MM.1S (cell line): Measurements from ENCODE around the gene CLMP.

Experiments used
- DNase-seq: peaks from one replicate; pipeline ENCODE4 v3.0.0-alpha.2; 2015
- H2AFZ ChIP-seq: fragments of 300-600 bp; sonication (generic); 2 replicates; pipeline ENCODE4 v1.6.0; 2016; ENCODE audit warnings: antibody characterized with exemption, low read length
- H3F3A ChIP-seq: fragments of 300-600 bp; sonication (generic); 2 replicates; pipeline ENCODE4 v1.6.1; 2016; ENCODE audit warnings: mild to moderate bottlenecking, antibody characterized with exemption, low read length, moderate library complexity, mixed read lengths; ENCODE audit not compliant: insufficient read depth
- H3K27ac ChIP-seq: fragments of 300-600 bp; sonication (generic); 2 replicates; pipeline ENCODE4 v1.5.1; 2016; ENCODE audit warnings: mild to moderate bottlenecking, low read length
- H3K27me3 ChIP-seq: fragments of 300-600 bp; sonication (generic); replicated peaks from 2 replicates; pipeline ENCODE4 v1.6.0; 2016; ENCODE audit warnings: low read length; ENCODE audit not compliant: insufficient read depth
- H3K36me3 ChIP-seq: fragments of 300-600 bp; sonication (generic); replicated peaks from 2 replicates; pipeline ENCODE4 v1.6.1; 2016; ENCODE audit warnings: mild to moderate bottlenecking, low read length, mixed read lengths; ENCODE audit not compliant: insufficient read depth
- H3K4me1 ChIP-seq: fragments of 300-600 bp; sonication (generic); 2 replicates; pipeline ENCODE4 v1.6.1; 2016; ENCODE audit warnings: low read length, mixed read lengths
- H3K4me2 ChIP-seq: fragments of 300-600 bp; sonication (generic); 2 replicates; pipeline ENCODE4 v1.6.0; 2016; ENCODE audit warnings: low read depth, low read length
- H3K4me3 ChIP-seq: fragments of 300-600 bp; sonication (generic); 2 replicates; pipeline ENCODE4 v1.5.1; 2016; ENCODE audit warnings: low read length, mixed read lengths
- H3K79me2 ChIP-seq: fragments of 300-600 bp; sonication (generic); 2 replicates; pipeline ENCODE4 v1.6.1; 2016; ENCODE audit warnings: mixed run types, low read length, mixed read lengths
- H3K9ac ChIP-seq: fragments of 300-600 bp; sonication (generic); 2 replicates; pipeline ENCODE4 v1.6.1; 2016; ENCODE audit warnings: low read length, mixed read lengths
- H3K9me2 ChIP-seq: fragments of 300-600 bp; sonication (generic); replicated peaks from 2 replicates; pipeline ENCODE4 v1.6.1; 2016; ENCODE audit warnings: mild to moderate bottlenecking, low read length, mixed read lengths; ENCODE audit not compliant: insufficient read depth
- H3K9me3 ChIP-seq: fragments of 300-600 bp; sonication (generic); replicated peaks from 2 replicates; pipeline ENCODE4 v1.6.1; 2016; ENCODE audit warnings: mild to moderate bottlenecking, low read length, mixed read lengths; ENCODE audit not compliant: insufficient read depth
- H4K20me1 ChIP-seq: fragments of 300-600 bp; sonication (generic); 2 replicates; pipeline ENCODE4 v1.6.1; 2016; ENCODE audit warnings: mild to moderate bottlenecking, low read length, moderate library complexity, mixed read lengths; ENCODE audit not compliant: insufficient read depth
- EZH2 ChIP-seq: fragments of 300-600 bp; sonication (generic); optimal IDR thresholded peaks from 2 replicates; pipeline ENCODE3; 2017; ENCODE audit warnings: low read depth, mild to moderate bottlenecking, antibody characterized with exemption, low read length, mixed read lengths
- EZH2phosphoT487 ChIP-seq: fragments of 300-600 bp; sonication (generic); IDR thresholded peaks from 2 replicates; pipeline ENCODE4 v1.6.1; 2018; ENCODE audit warnings: antibody characterized with exemption, low read length
- TF ChIP-seq, protein P1 (sequence below): fragments of 300-600 bp; sonication (generic); IDR thresholded peaks from 2 replicates; pipeline ENCODE4 v1.5.1; 2016; ENCODE audit warnings: antibody characterized with exemption, low read length, mixed read lengths

Gene CLMP

DNA sequence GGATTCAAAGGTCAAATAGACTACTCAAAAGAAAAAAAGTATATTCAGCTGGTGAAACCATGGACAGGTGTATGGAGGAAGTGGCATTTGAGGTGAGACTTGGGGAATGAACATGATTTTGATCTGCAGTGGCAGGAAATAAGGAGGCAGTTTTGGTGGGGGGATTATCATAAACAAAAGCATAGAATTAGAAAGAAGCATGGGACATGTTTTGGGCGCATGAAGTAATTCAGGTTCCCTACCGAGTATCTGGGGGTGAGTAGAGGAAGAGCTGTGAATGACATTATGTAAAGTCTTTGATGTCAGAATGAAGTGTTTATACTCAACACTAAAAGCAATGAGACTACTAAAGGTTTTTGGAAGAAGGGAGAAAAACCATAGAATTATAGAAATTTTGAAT, 3.1 kb downstream of the CLMP start:
- H3K4me1 ChIP-seq: no peaks in the 10 kb centered on the region
- H3K27me3 ChIP-seq: peaks cover 28% of the 10 kb centered on the region
- no peak for DNase-seq
- no peaks in the 10 kb centered on the region for H3K9me2 ChIP-seq
- no peaks in the 10 kb centered on the region for H3K36me3 ChIP-seq
- H4K20me1 ChIP-seq: no peaks in the 10 kb centered on the region
- no peak overlapping the region for H3K27ac ChIP-seq
- no peak overlapping the region for H3K4me2 ChIP-seq
- no peaks in the 10 kb centered on the region for H3K79me2 ChIP-seq
- H3K9ac ChIP-seq: no peak overlapping the region
- TF ChIP-seq EZH2phosphoT487 (no peak), EZH2 (no peak)
- no peak overlapping the region for H2AFZ ChIP-seq
- no peaks in the 10 kb centered on the region for H3K9me3 ChIP-seq
- no peaks in the 10 kb centered on the region for H3F3A ChIP-seq
- H3K4me3 ChIP-seq: no peak overlapping the region

DNA sequence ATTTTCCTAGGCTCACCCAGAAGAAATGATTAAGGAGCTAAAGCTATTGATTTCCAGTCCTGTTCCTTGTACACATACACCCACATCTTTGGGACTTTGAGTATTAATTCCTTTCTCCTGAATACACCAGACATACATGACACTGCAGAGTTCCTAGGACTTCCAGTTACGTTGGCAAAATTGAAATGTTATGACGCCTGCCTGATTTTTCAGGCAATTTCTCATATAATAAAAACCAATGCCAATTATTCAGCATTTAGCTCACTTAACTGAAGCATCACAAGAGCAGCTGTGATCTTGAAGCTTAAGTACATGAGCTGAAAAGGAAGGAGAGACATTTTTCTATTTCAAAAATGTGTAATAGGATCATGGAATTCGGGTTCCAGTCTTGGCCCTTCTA, 4.5 kb downstream of the CLMP start:
- Histone ChIP-seq H3K4me3 (no peak overlapping the region), H3K9ac (no peak overlapping the region), H3K27ac (no peak overlapping the region), H3K36me3 (no peaks in the 10 kb centered on the region), H3K4me1 (no peaks in the 10 kb centered on the region), H4K20me1 (no peaks in the 10 kb centered on the region), H3K4me2 (no peak overlapping the region), H3K9me2 (no peaks in the 10 kb centered on the region), H2AFZ (no peak overlapping the region), H3K79me2 (no peaks in the 10 kb centered on the region), H3F3A (no peaks in the 10 kb centered on the region), H3K9me3 (no peaks in the 10 kb centered on the region), H3K27me3 (peaks cover 26% of the 10 kb centered on the region)
- TF ChIP-seq EZH2phosphoT487 (no peak), EZH2 (no peak)
- no peak for DNase-seq

DNA sequence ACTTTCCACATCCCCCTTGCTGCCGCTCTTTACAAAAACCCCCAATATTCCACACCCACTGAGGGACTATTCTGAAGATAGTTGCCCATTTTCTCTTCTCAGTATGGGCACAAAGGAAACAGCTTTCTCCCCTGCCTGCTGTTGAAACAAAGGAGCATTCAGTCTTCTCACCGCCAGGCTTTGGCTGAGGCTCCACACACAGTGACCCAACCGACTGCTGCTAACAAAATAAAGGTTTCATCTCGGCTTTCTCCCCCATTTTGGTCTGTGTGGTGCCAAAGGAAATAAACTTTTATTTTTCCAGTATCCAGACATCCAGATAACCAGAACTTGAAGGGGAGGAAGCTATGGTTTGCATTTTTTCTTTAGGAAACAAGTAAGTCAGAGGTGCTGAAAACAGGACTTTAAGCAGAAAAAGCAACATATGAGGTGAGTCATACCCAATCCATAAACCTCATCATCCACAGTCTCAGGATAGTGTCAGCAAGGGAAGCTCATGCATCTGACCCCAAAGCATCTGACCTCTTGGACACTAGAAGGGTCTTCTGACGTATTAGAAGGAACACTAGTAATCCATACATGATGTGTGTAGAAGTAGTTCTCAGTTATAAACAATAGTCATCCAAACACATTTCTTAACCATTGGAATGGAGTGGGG, 6.4 kb downstream of the CLMP start:
- no peak overlapping the region for H3K27ac ChIP-seq

DNA sequence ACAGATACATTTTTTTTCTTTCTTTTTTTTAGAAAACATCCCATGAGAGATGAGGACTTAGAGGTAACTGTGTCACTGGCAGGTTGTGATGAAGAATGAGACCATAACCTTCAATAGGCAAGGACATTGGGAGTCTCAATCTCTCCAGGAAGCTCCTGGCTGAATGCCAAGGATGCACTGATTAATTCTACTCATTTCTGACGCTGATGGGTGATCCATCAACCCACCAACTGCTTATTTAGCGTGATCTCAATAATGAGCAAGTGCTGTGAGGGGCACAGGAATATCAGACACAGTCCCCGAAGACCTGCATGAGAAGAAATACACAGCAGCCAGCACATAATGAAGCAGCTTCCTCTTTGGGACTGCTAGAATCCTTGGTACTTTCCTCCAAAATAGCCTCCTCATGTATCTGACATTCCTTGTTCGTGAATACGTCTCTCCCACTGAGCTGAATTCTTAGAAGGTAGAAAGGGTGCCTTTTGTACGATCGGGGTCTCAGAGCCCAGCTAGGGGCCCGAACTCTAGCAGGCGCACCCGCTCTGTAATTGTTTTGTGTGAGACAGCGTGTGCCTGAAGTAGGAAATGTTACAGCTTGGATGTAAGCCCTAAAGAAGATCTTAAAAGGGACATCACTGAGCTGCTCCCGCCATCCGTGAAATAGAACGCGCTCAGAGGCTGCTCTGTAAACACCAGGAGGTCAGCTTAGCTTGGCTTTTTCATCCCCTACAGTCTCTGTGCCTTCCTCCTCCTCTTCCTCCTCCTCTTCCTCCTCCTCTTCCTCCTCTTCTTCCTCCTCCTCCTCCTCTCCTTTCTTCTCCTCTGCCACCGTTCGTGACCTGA, 7.2 kb downstream of the CLMP start:
- no peak overlapping the region for H3K4me3 ChIP-seq
- no peak overlapping the region for H3K27ac ChIP-seq
- H4K20me1 ChIP-seq: no peaks in the 10 kb centered on the region
- H3K9me2 ChIP-seq: no peaks in the 10 kb centered on the region
- H3K9me3 ChIP-seq: no peaks in the 10 kb centered on the region
- no peaks in the 10 kb centered on the region for H3K79me2 ChIP-seq
- H3K4me2 ChIP-seq: no peak overlapping the region
- H3K4me1 ChIP-seq: no peaks in the 10 kb centered on the region
- no peaks in the 10 kb centered on the region for H3K36me3 ChIP-seq
- no peak for TF ChIP-seq EZH2phosphoT487
- no peak for TF ChIP-seq EZH2
- TF ChIP-seq, protein P1, sequence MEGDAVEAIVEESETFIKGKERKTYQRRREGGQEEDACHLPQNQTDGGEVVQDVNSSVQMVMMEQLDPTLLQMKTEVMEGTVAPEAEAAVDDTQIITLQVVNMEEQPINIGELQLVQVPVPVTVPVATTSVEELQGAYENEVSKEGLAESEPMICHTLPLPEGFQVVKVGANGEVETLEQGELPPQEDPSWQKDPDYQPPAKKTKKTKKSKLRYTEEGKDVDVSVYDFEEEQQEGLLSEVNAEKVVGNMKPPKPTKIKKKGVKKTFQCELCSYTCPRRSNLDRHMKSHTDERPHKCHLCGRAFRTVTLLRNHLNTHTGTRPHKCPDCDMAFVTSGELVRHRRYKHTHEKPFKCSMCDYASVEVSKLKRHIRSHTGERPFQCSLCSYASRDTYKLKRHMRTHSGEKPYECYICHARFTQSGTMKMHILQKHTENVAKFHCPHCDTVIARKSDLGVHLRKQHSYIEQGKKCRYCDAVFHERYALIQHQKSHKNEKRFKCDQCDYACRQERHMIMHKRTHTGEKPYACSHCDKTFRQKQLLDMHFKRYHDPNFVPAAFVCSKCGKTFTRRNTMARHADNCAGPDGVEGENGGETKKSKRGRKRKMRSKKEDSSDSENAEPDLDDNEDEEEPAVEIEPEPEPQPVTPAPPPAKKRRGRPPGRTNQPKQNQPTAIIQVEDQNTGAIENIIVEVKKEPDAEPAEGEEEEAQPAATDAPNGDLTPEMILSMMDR: no peak
- no peak for DNase-seq
- H2AFZ ChIP-seq: no peak overlapping the region
- no peaks in the 10 kb centered on the region for H3F3A ChIP-seq
- H3K27me3 ChIP-seq: peaks cover 2% of the 10 kb centered on the region; the same call in 1 of the 2 replicates
- H3K9ac ChIP-seq: no peak overlapping the region

More for the DNA sequence above, 6.4 kb downstream of the CLMP start:
- no peak for DNase-seq
- H3K9me2 ChIP-seq: no peaks in the 10 kb centered on the region
- H3K9ac ChIP-seq: no peak overlapping the region
- peaks cover 10% of the 10 kb centered on the region; the same call in 1 of the 2 replicates for H3K27me3 ChIP-seq
- H3F3A ChIP-seq: no peaks in the 10 kb centered on the region
- no peaks in the 10 kb centered on the region for H3K4me1 ChIP-seq
- no peaks in the 10 kb centered on the region for H3K79me2 ChIP-seq
- H3K9me3 ChIP-seq: no peaks in the 10 kb centered on the region
- no peaks in the 10 kb centered on the region for H4K20me1 ChIP-seq
- TF ChIP-seq EZH2 (no peak), EZH2phosphoT487 (no peak)
- TF ChIP-seq, protein P1: no peak
- H3K4me3 ChIP-seq: no peak overlapping the region
- H2AFZ ChIP-seq: no peak overlapping the region
- H3K4me2 ChIP-seq: no peak overlapping the region
- H3K36me3 ChIP-seq: no peaks in the 10 kb centered on the region
